NCI-H526 (cell line): Measurements from ENCODE around the gene ADGRA3.

Experiments used
- DNase-seq, 2 experiments: peaks; one replicate each; lab custom pipeline; 2025; lab: John Stamatoyannopoulos, UW

The ADGRA3 gene

DNA sequence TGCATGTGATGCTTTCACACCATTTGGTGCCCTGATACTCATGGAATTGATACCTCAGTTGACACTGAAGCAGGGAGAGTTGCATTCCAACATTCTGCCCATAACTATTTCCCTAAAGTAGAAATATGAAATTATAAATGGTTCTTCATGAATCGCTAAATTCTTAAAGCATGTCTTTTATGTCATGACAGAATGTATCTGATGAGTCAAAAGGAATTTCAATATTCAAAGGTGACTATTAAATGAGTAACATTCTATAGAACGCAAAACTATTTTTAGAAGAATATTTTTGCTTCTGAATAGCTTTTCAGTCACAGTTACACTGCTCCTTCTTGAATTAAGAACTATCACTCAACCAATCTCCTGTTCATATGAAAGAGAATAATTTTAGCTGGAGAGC, 152.8 kb downstream of the ADGRA3 start:
- DNase-seq, result no peak

DNA sequence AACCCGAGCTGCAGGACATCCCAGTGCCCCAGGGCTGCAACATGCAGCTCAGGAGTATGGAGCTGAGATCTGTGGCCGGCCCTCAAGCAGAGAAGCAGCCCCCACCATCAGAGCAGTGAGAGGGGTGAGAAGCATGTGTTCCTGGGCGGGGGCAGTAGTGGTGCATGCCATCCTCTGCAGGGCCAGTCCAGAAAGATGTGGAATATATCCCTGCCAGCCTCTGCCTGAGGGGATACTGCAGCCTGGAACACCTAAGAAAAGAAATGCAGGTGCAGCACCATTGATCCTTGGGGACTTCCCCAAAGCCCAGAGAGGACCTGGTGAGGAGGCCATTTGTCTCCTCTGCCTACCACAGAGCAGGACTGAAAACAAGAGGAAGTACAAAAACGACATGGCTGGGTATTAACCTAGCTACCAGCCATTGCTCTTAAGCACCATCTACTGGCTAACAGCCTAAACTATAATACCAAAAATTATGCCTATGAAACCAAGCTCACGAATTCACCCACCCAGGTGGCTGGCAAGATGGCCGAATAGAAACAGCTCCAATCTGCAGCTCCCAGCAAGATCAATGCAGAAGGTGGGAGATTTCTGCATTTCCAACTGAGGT, 158.8 kb downstream of the ADGRA3 start:
- peak; percentile 14 to 50 for DNase-seq

- no peak for DNase-seq
These were observed 167.5 kb downstream of the ADGRA3 start for GRCh38 chr4:22348410-22348809.

GRCh38 chr4:22345678-22346077, 170.2 kb downstream of the ADGRA3 start:
- DNase-seq, result no peak

GRCh38 chr4:22345055-22345454, 170.8 kb downstream of the ADGRA3 start:
- no peak for DNase-seq

DNA sequence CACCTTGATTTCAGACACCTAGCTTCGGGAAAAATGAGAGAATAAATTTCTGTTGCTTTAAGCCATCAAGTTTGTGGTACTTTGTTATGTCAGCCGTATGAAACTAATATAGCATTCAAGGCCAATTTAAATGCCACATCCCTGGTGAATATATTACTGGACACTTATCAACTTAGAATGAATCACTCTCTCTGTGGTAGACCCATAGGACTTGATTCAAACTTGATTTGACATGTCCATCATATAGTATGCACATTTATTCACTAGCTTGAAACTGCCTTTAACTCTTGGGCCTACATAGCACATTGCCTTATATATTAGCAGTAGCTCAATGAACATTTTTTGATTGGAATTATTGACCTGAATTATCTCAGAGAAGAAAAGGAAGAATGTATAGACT, 172.3 kb downstream of the ADGRA3 start:
- no peak for DNase-seq

GRCh38 chr4:22339491-22339890, 176.4 kb downstream of the ADGRA3 start:
- DNase-seq, result no peak

DNA sequence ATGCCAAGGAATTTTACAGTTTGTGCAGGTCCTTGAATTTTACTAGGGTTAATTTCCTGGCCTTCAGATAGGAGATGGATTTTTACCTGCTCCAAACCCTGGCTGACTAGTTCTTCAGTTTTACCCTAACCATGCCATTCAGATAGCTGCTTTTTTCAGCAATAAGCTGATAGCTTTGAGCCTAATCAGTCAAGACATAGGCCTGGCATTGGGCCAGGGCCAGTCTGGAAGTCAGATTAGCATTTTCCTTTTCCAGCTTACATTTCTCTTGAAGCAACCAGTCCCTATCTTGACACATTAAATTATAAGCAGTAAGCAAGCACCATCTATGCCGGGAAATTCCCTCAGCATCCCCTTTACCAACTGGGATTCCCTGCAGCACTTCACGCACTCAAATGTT, 177.1 kb downstream of the ADGRA3 start:
- no peak for DNase-seq
